ENCODE measurements around the gene ZNF534.
"Not testable (repeated sequence)": the region's sequence is repeated elsewhere in the genome, so short reads cannot be mapped to it uniquely, and the experiment has no call there.

- not testable (repeated sequence) for TF ChIP-seq CTCF (IDR thresholded peaks at IDR 0.05); ZFX (IDR thresholded peaks at IDR 0.05; ENCODE audit: borderline replicate concordance)
These were observed 72.0 kb downstream of the ZNF534 start for GRCh38 chr19:52500991-52501390.
